Chondrocyte (in vitro differentiated cells): Measurements from ENCODE around the gene IL17D. TPM values are rescaled to one million over a fixed set of nuclear protein-coding genes. Genes with fewer than 3 reads are reported as not detected.

Experiments used
- DNase-seq: peaks from one replicate; pipeline ENCODE4 v3.0.0; 2021; ENCODE audit warnings: mixed read lengths, low spot score
- H3K27ac Mint-ChIP-seq: one replicate; pipeline ENCODE4 v1.8.0; 2021; ENCODE audit warnings: mild to moderate bottlenecking, moderate library complexity, mixed read lengths; ENCODE audit not compliant: unreplicated experiment
- H3K27me3 Mint-ChIP-seq: 2 replicates; pipeline ENCODE4 v1.8.0; 2021; ENCODE audit warnings: low read depth, mixed read lengths
- H3K36me3 Mint-ChIP-seq: 2 replicates; pipeline ENCODE4 v1.8.0; 2021; ENCODE audit warnings: low read depth, mixed read lengths
- H3K4me1 Mint-ChIP-seq: 2 replicates; pipeline ENCODE4 v1.8.0; 2021; ENCODE audit warnings: low read depth, mild to moderate bottlenecking, mixed read lengths
- H3K4me3 Mint-ChIP-seq: one replicate; pipeline ENCODE4 v1.8.0; 2021; ENCODE audit warnings: mild to moderate bottlenecking, moderate library complexity, mixed read lengths; ENCODE audit not compliant: unreplicated experiment
- H3K9me3 Mint-ChIP-seq: 2 replicates; pipeline ENCODE4 v1.8.0; 2021; ENCODE audit warnings: low read depth, mixed read lengths
- CTCF ChIP-seq: fragments of 200-600 bp; sonication (generic); IDR thresholded peaks from 2 replicates; pipeline ENCODE4 v1.5.0; 2021; ENCODE audit warnings: antibody characterized with exemption, mild to moderate bottlenecking, moderate library complexity
- total RNA-seq: library from RNA; stranded (reverse); gene quantifications from 3 replicates; pipeline ENCODE4 v1.2.1, GENCODE V29; 2021

IL17D gene
- total RNA-seq, 1 donor from 2014 or later: 12.1 TPM

GRCh38 chr13:20684041-20684440, 19.5 kb upstream of the IL17D start:
- TF ChIP-seq CTCF: no peak
- no peaks in the 10 kb centered on the region for H3K36me3 Mint-ChIP-seq
- H3K4me3 Mint-ChIP-seq: no peak overlapping the region
- no peak for DNase-seq
- no peaks in the 10 kb centered on the region for H3K9me3 Mint-ChIP-seq
- no peaks in the 10 kb centered on the region for H3K27me3 Mint-ChIP-seq
- H3K4me1 Mint-ChIP-seq: peaks cover 20% of the 10 kb centered on the region
- H3K27ac Mint-ChIP-seq: no peak overlapping the region

- no peak overlapping the region for H3K27ac Mint-ChIP-seq
- no peaks in the 10 kb centered on the region for H3K27me3 Mint-ChIP-seq
- H3K4me3 Mint-ChIP-seq: no peak overlapping the region
- H3K36me3 Mint-ChIP-seq: no peaks in the 10 kb centered on the region
- no peaks in the 10 kb centered on the region for H3K9me3 Mint-ChIP-seq
- TF ChIP-seq CTCF: no peak
- H3K4me1 Mint-ChIP-seq: peaks cover 20% of the 10 kb centered on the region
- DNase-seq: no peak
Observed at GRCh38 chr13:20684546-20684945, 19.0 kb upstream of the IL17D start.

GRCh38 chr13:20685092-20685491, 18.4 kb upstream of the IL17D start:
- Mint-ChIP-seq H3K27me3 (no peaks in the 10 kb centered on the region), H3K27ac (no peak overlapping the region), H3K4me3 (no peak overlapping the region), H3K9me3 (no peaks in the 10 kb centered on the region), H3K4me1 (peaks cover 20% of the 10 kb centered on the region), H3K36me3 (no peaks in the 10 kb centered on the region)
- no peak for TF ChIP-seq CTCF
- DNase-seq: no peak

- no peak for TF ChIP-seq CTCF
- DNase-seq: no peak
- no peak overlapping the region for H3K27ac Mint-ChIP-seq
- no peaks in the 10 kb centered on the region for H3K27me3 Mint-ChIP-seq
- H3K36me3 Mint-ChIP-seq: no peaks in the 10 kb centered on the region
- H3K9me3 Mint-ChIP-seq: no peaks in the 10 kb centered on the region
- no peak overlapping the region for H3K4me3 Mint-ChIP-seq
- H3K4me1 Mint-ChIP-seq: peaks cover 20% of the 10 kb centered on the region
Observed at GRCh38 chr13:20686167-20686566, 17.3 kb upstream of the IL17D start.

GRCh38 chr13:20686863-20687579, 16.5 kb upstream of the IL17D start:
- H3K27ac Mint-ChIP-seq: peak overlapping the region; percentile 54
- no peaks in the 10 kb centered on the region for H3K27me3 Mint-ChIP-seq
- TF ChIP-seq CTCF: no peak
- no peak overlapping the region for H3K4me3 Mint-ChIP-seq
- H3K9me3 Mint-ChIP-seq: no peaks in the 10 kb centered on the region
- peaks cover 14% of the 10 kb centered on the region for H3K4me1 Mint-ChIP-seq
- no peaks in the 10 kb centered on the region for H3K36me3 Mint-ChIP-seq
- no peak for DNase-seq
